SHP77 (cell line): ENCODE data around the gene LAPTM5.
"Not testable (repeated sequence)": the region's sequence is repeated elsewhere in the genome, so short reads cannot be mapped to it uniquely, and the experiment has no call there.

Experiments
- DNase-seq, 2 experiments: peaks; one replicate each; lab custom pipeline; 2025; lab: John Stamatoyannopoulos, UW

The LAPTM5 gene, protein sequence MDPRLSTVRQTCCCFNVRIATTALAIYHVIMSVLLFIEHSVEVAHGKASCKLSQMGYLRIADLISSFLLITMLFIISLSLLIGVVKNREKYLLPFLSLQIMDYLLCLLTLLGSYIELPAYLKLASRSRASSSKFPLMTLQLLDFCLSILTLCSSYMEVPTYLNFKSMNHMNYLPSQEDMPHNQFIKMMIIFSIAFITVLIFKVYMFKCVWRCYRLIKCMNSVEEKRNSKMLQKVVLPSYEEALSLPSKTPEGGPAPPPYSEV

DNA sequence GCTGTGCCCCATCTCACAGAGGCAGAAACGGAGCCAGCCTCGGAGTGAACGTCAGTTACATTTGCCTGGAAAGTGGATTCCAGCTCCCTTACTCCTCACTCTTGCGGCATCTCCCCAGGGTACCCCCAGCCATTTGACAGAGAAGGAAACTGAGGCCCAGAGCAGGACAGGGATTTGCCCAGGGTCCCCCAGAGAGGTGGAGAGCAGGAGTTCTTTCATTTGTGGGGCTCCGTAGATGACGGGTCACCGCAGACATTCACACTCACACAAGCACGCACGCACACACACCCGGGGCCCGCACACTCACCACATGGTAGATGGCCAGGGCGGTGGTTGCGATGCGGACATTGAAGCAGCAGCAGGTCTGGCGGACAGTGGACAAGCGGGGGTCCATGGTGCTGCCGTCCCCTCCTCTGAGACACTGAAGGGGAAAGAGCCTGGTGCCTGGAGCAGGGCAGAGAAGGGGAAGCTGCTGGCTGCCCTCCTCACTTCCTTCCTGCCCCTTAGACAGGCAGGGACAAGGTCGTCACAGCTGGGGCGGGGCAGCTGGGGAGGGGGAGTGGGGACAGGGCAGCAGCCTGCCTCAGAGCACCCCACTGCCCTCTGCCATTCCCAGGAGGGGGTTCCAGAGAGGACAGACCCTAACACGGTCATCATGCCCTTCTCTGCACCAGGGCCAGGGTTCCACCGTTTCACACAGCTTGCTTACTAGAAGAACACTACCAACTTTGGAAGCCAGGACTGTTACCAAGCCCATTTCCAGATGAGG is at the start of gene LAPTM5:
Gene LAPTM5 (minus strand): TSS at position 423 of the 769 bp plus-strand sequence. CDS start 29 bp downstream, at position 394.
- DNase-seq: no peak

DNA sequence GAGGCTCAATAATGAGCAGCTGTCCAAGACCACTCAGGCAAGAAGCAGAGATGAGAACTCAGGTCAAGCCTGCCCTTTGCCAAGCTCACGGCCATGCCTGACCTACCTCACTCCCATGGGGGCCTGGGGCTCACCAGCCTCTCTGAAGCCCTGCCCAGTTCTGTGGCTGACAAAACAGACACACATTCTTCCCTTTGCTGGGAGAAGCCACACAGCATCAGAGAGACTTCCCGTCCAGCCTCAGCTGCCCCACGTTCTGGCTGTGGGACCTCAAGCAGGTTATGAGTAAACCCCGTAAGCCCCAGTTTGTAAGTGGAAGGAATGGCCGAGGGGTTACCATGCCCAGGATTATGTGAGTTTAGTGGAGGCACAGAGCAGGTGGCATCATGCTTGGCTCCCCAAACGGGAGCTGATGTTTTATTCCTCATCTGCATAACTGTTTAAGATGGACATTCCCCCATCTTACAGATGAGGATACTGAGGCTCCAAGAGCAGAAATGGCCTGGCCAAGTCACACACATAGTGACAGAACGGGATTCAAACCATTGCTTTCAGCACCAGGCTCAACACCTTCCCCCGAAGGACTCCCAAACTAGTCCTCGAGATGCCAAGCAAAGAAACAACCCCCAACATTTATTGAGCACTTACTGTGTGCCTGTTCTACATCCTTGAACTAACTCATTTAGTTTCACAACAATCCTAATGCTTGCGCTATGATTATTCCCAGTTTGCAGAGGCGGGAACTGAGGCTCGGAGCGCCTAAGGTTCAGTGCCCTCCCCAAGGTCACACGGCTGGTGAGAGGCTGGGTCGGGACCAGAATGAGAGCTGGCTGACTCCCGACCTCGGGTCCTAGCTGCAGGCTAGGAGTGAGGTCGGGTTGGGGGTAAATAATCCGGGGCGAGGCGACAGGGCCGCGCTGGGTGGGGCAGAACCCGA is 49.1 kb upstream of the LAPTM5 start:
- DNase-seq: no peak

DNA sequence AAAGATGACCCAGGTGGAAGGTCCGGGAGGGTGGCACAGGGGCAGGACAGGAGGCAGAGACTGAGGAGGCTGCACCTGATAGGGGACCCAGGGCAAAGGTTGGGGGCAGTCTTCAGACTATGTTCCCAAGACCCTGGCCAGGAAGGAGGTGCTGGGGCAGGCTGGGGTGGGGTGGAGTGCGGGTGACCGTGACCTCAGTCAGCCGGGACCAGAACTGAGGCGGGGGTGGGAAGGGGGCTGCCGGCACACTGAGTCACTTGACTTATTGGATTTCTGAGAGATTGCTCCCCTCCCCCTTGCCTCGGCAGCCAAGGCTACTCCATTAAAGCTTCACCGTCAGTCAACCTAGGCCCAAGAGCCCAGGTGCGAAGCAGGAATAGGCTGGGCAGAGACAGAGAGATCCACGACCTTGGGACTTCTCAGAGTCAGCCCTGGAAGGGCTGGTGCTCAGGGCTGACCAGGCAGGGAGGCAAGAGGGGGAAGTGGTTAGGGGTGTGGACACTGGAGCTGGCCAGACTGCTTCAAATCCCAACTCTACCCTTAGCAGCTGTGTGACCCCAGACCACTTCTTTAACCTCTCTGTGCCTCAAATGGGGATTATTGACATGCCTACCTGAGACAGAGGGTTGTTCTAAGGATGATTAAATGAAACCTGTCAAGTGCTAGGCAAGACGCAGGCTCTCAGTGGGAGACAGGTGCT is 47.9 kb upstream of the LAPTM5 start:
- DNase-seq: no peak

DNA sequence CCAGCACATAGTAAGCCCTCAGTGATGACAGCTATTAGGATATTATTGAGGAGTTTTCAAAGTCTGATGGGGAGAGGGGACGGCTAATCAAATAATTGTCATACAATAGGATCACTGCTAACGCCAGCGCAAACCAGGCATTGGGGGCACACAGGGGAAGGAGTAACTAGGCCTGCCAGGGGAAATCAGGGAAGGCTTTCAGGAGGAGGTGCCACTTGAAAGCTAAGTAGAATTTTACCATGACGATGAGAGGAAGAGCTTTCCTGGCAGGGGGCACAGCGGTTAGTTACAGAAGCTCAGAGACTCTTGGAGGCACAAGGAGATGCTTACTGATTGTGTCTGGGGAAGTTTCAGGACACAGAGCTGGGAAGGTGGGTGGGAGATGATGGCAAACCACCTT is 47.2 kb upstream of the LAPTM5 start:
- no peak for DNase-seq

DNA sequence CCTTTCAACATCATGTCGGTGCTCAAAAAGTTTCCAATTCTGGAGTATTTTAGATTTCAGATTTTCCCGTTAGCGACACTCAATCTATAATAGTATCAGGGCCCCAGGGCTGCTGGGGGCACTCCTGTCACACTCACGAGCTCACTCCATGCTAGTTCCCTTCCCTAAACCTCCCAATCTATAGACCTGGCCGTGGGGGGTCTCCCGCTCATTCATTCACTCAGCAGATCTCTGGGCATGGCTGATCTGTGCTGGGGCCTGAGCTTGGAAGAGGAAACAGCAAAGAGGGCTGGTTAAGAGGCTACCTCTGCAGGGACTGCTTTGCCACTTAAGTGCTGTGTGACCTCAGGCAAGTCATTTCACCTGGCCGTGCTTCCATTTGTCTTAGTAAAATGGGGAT is 46.8 kb upstream of the LAPTM5 start:
- no peak for DNase-seq

DNA sequence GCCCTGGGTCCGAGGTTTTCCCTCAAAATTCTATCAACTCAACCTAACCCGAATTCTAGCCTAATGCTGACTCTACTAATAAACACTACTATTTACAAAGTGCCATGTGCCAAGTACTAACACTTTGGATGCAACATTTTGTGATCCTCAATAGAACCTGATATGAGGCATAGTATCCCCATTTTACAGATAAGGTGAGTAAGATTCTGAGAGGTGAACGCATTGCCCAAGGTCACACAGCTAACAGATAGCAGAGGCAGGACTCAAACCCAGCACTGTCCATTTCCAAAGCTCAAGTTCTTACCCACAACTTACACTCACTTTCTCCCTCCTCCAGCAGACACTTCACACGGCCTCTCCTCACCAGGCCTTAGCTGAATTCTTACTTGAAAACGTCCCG is 46.0 kb upstream of the LAPTM5 start:
- no peak for DNase-seq

DNA sequence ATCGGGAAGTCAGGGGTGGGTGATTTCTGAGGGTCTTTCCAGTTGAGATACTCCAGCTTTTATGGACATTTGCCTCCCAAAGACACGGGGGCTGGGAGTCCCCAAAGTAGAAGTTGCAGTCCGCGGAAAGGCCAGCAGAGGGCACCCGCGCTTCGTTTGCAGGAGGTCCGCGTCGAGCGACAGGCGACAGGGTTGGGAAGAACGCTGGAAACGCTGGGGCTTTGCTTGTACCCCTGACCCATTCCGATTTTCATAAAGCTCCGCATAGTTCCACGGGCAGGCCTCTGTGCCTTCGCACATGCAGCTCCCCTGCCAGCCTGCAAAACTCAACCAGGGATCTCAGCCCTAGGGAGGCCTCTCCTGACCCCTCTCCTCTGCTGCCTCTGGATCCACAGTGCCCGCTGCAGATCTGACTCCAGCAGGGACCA is 44.2 kb upstream of the LAPTM5 start:
- peak; percentile 54 to 74 for DNase-seq

DNA sequence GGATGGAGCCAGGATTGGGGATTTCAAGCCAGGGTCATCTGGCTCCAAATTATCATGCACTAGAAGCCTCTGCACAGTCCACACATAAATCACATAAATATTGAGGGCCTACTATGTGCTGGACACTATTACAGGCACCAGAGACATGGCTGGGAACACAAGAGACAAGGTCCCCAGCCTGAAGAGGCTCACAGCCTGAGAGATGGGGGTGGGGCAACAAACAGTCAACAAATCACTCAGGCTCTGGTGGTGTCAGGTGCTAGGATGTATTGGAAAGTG is 41.6 kb upstream of the LAPTM5 start:
- no peak for DNase-seq

DNA sequence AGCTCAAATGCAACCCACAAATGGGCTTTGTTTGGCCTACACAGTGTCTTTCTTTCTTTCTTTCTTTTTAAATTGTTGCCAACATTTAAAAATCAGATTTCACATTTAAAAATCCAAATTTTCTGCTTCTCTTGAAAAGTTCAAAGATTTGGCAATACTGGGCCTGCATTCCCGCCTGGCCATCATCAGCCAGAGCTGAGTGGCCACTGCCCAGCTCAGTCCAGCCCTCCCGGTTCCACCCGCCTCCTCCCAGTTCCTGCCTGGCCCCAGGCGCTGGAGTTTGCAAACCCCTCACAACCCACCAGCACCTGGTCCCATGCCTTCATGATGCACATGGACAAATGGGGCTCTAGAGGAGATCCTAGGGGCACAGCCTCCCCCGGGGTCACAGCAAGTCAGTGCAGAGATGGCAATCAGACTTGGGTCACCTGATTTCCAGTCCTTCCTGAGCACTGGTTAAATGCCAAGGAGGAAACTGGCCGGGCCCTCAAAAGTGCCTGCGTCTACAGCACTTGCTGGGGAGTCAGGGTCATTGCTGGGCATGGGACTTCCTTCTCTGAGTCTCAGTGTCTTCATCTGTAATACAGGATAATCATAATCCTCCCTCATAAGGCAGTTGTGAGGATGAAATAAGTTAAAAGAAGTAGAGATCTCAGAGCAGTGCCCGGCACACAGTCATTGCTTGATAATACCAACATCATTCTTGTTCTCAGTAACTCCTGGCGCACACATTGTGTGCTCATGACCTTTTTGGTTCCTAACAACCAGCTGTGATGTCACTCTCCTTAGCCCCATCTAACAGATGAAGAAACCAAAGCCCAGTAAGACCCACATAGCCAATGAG is 41.0 kb upstream of the LAPTM5 start:
- DNase-seq: no peak

DNA sequence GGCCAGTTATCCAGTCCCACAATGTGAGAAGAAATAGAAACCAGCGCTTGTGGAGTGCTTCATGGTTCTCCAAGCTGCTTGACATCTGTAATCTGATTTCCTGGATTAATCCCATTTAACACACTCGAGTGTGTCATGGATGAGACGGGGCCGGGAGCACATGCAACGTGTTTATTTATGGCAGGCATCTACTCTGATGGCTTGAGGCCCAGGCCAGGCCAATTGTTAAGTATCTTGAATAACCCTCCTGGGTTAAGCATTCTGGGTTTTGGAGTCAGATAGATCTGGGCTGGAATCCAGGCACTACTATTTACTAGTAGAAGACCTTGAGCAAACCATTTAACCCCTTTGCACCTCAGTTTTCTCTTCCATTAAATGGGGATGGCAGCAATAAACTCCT is 37.5 kb upstream of the LAPTM5 start:
- no peak for DNase-seq

DNA sequence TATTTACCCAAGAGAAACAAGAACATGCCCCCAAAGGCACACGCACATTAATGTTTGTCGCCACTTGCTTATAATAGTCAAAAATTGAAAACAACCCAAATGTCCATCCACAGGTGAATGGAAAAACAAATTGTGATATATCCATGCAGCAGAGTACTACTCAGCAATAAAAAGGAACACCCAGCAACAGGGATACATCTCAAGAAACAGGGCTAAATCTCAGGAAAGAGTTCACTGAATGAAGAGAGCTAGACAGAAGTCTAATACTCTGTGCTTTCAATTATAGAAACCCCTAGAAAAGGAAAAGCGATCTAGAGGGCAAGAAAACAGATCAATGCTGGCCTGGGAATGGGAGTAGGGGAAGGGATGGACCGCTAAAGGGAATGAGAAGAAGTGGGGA is 36.7 kb upstream of the LAPTM5 start:
- DNase-seq: no peak

DNA sequence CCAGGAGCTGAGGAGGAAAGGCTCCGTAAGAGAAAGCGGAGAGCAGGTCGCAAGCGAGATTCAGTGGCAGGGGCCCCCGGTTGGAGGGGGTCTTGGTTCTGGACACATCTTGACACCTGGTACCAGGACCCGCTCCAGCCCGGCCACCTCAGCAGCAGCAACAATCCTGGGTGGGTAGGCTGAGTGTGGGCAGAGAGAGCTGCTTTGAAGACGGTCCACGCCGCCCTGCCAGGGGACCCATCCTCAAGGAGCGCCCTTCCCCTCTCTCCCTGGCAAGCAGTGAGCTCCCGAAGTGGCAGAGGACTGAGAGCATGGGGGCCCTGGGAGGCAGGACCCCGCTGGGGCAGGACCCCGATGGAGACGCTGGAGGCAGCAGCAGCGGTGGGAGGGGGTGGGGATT is 35.6 kb upstream of the LAPTM5 start:
- no peak for DNase-seq

DNA sequence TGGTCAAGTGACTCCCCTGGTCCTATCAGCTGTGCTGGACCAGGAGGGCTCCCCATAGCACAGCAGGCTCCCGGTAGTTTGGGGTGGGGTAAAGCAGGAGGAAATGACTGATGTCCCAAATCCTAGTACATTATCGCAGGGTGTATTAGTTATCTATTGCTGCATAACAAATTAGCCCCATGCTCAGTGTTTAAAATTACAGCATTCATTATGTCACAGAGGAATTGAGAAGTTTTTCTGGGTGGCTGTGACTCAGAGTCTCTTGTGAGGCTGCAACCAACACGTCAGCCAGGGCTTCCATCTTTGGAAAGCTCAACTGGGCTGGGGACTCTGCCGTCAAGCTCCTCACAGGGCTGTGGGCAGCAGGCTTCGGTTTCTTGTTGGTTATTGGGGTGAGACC is 34.3 kb upstream of the LAPTM5 start:
- no peak for DNase-seq

DNA sequence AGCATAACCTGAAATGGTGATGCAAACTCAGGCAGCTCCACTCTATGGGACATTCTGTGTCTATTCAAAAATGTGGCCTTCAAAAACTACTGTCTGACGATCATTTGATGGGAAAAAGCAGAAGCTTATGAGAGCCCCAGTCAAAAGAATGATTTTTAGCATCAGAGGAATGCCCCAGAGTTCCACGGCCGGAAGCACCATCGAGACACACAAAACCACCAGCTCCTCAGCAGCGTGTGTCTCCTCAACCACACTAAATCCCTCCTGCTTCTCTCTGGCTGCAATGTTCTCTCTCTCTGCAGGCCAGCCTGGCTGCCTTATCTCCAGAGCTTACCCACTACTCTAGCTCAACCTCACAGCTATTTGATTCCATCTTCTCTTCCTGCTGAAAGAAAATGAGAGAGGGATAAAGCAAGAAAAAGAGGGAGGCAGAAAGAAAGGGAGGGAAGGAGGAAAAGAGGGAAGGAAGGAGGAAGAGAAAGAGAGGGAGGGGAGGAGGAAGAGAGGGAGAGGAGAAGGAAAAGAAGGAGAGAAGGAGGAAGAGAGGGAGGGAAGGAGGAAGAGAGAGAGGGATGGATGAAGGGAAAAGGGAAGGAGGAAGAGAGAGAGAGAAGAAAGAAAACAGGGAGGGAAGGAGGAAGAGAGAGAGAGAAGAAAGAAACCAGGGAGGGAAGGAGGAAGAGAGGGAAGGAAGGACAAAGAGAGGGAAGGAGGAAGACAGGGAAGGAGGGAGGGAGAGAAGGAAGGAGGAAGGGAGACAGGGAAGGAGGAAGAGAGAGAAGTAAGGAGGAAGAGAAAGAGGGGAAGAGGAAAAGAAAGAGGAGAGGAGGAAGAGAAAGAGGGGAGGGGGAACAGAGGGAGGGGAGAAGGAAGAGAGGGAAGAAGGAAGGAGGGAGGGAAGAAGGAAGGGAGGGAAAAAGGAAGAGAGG is 33.5 kb upstream of the LAPTM5 start:
- no peak for DNase-seq

DNA sequence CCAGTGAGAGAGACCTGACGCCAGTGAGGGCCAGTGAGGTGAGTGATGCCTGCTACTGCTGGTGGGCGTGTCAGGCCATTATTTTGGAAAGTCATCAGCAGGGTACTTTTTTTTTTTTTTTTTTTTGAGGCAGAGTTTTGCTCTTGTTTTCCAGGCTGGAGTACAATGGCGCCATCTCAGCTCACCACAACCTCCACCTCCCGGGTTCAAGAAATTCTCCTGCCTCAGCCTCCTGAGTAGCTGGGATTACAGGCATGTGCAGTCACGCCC is 32.6 kb upstream of the LAPTM5 start:
- DNase-seq: not testable (repeated sequence)

DNA sequence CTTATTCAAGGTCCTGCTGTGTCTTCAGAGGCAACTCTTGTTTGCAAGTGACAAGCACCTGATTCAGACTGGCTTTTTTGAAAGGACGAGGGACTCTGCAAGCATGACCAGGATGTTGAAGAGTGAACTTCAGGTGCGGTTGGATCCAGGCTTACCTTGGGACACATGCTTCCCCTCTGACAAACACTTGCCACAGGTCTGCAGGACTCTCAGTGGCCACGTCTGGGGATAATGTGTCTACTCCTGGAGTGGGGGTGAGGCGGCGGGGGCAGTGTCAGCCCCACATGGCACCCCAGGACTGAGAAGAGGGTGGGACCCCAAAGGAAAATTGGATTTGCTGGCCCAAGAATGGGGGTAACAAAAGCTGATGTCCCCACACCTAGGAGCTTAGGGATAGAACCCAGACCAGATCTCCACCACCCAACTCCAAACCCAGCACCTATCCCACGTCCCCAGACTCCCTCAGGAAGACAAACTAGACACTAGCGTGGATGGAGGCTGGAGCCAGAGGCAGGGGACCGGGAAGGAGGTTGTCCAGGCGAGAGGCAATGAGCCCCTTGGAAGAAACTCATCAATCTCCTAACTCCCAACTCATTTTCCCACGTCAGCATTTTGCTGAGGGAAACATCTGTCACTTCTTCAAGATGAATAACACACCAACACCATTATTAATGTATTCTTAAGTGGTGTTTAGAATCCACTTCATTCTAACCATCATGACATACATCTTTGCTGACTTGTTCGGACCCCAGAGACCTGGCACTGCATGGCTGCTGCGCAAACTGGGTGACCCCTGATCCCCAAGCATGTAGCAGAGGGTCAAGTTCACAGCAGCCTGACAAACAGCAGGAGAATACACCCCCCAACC is 32.0 kb upstream of the LAPTM5 start:
- no peak for DNase-seq

DNA sequence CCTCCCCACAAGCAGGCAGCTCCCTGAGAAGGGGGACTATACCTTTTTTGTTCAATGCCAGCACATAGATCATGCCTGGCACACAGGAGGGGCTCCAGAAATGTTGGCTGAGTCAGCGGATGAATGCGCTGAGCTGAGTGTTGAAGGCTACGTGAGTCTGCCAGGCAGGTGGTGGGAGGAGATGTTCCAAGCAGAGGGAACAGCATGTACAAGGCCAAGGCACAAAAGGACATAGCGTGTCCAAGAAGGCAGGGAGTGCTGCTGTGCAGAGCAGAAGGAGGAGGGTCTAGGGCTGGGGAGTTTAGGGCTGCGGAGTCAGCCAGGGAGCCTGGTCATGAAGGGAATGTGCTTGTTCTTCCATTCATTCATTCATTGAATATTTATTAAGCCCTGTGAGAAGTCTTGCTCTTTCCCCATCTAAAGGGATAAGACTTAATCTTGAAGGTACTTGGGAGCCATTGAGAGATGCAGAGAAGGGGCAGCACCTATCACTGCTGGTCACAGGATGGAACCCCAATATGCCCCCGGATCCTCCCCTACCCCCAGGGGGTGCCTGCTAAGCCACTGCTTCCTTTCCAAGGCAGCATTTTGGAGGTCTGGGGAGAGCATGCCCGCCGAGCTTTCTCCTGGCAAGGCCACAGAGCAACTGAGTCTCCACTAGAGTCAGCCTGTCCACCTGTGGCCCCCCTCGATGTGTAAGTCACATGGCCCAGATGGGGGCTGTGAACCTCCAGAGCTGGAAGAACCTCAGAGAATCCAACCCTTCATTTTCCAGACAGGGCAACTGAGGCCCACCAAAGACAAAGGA is 31.2 kb upstream of the LAPTM5 start:
- no peak for DNase-seq

DNA sequence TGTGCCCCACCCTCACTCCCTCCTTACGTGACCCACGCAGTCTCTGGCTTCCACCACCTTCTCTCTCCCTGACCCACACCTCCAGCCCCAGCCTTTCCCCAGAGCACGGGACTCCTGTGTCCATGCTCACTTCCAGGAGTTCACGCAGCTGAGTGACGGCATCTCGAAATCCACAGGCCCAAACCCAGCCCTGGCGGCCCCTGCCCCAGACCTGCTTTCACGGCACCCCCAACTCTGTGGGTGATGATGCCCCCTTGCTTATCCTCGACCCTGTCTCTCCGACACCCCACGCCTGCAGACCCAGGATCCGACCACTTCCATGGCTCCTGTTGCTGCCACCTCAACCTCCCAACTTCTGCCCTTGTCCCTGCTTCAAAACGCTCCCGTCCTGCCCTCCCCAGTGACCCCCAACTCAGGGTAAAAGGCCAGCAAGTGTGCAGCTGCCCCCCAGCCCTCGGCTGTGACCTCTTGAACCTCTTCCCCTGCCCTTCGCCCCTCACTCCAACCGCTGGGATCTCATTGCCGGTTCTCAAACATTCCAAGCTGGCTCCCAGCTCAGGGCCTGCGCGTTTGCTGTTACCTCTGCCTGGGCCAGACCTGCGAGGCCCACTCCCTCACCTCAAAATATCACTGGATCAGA is 30.4 kb upstream of the LAPTM5 start:
- DNase-seq: no peak
